Spinal cord (tissue), 10 donors: ENCODE measurements around the gene TSHZ3. TPM values are rescaled to one million over a fixed set of nuclear protein-coding genes. Genes with fewer than 3 reads are reported as not detected.

ENCODE experiments used
- DNase-seq, 6 donors: peaks; one replicate each; pipeline versions ENCODE4 v3.0.0 to v3.0.0-alpha.2; 2013 to 2015; ENCODE audit warnings: low spot score in 6 of 6, low read depth in 4 of 6
- H3K27ac ChIP-seq: one replicate; pipeline ENCODE4 v1.5.1; 2013; ENCODE audit warnings: low read depth, low read length, control low read depth
- H3K27me3 ChIP-seq: one replicate; pipeline ENCODE4 v1.6.1; 2013; ENCODE audit warnings: low read length; ENCODE audit not compliant: control insufficient read depth, insufficient read depth
- H3K36me3 ChIP-seq: one replicate; pipeline ENCODE4 v1.6.1; 2013; ENCODE audit warnings: low read length; ENCODE audit not compliant: control insufficient read depth, insufficient read depth
- H3K4me1 ChIP-seq: one replicate; pipeline ENCODE4 v1.6.1; 2013; ENCODE audit warnings: low read length; ENCODE audit not compliant: control insufficient read depth, insufficient read depth
- H3K4me3 ChIP-seq: one replicate; pipeline ENCODE4 v1.5.1; 2013; ENCODE audit warnings: low read depth, low read length, control low read depth
- H3K9me3 ChIP-seq: one replicate; pipeline ENCODE4 v1.6.1; 2013; ENCODE audit warnings: low read length; ENCODE audit not compliant: control insufficient read depth, insufficient read depth
- WGBS: methylation state at CpG from one replicate; pipeline ENCODE4 v1.1.5; 2013; ENCODE audit warnings: missing lambda C conversion rate; ENCODE audit not compliant: insufficient coverage; 5-methylcytosine and 5-hydroxymethylcytosine counted together
- polyA plus RNA-seq, 2 donors: library from polyadenylated mRNA; unstranded; fragments of 120-200 nt; gene quantifications; one replicate each; pipeline ENCODE4 v1.2.1, GENCODE V29; 2013; ENCODE audit not compliant: insufficient read length in 2 of 2
- total RNA-seq, 2 donors: library from RNA; depleted of rRNA in 1 of 2; stranded (reverse); fragments of 120-200 nt in 1 of 2; fragments of >200 nt in 1 of 2; gene quantifications; one replicate each; pipeline versions ENCODE4 v1.2.3 to v1.2.4, GENCODE V29; 2013 to 2014
- donor health status: healthy.

Gene TSHZ3
- total and polyA plus RNA-seq, 4 donors = 10.9 to 38.7 (median 27.8) TPM

DNA sequence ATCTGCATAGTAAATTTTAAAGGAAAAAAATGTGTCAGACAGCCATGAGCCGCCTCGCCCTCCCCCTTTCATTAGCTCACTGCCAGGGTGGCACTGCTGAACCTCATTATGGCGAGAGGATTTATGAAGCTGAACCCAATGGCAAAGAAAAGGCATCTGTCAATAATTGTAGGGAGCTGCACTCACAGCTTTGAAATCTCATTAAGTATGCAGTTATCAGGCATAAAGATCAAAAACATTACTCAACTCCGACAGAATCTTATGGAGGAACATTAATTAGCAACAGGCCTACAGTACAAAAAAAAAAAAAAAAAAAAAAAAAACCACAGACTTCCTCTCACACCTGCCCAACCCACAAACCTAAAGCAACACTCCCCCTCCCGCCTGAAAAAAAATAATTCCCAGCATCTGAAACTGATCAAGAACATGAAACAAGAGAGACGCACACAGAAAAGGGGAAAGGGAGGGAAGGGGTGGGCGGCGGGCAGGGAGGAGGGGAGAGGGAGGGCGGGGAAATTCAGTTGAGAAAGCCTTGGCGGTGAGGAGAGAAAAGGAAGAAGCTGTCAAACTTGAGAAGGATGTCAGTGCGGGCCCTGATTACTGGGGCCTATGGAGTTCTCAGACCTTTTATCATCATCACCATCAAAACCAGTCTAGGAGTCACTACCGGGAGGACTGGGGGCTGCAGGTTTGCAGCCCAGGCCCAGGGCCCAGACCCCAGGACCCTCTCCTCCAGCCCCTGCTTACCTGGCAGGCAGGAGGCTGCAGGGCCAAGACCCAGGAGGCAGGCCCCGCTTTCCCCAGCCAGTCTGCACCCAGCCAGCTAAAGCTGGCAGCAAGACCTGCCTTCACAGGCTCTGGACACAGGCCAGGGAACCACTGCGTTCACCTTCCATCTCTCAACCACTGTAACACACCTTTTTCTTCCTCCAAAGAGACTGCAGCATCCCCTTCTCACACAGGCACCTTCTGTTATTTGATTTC is 8.9 kb downstream of the TSHZ3 start:
- WGBS = 33% methylated on average over 4 of the region's 14 CpGs
- Histone ChIP-seq H3K9me3 (no peaks in the 10 kb centered on the region), H3K27me3 (no peaks in the 10 kb centered on the region), H3K4me1 (peaks cover 29% of the 10 kb centered on the region), H3K36me3 (peaks cover 6% of the 10 kb centered on the region), H3K27ac (peak overlapping the region; percentile 58), H3K4me3 (no peak overlapping the region)
- DNase-seq = peak in 2 of 6 donors; percentile 80 to 88

DNA sequence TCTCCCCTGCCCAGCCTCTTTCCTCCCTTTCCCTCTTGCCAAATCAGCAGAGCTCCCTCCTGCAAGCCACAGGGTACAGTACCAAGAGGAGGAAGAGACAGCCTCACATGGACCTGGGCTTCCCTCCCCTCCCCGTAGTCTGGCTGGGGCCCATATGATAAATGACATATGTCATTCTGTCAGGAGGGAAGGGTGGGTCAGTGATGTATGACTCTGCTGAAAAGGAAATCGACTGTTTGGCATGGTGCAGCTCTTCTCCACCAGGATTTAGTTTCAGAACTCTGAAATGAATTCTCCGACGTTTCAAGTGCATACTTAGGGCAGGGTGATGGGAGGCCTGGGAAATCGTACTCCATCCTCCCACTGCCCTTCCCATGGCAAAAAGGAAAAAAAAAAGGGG is 9.8 kb downstream of the TSHZ3 start:
- no peak overlapping the region for H3K4me3 ChIP-seq
- no peaks in the 10 kb centered on the region for H3K27me3 ChIP-seq
- no peaks in the 10 kb centered on the region for H3K9me3 ChIP-seq
- no CpG with 5 or more reads among the region's 5 CpGs for WGBS
- peak in 1 of 6 donors; percentile 68 for DNase-seq
- peak overlapping the region; percentile 58 for H3K27ac ChIP-seq
- peaks cover 29% of the 10 kb centered on the region for H3K4me1 ChIP-seq
- peaks cover 6% of the 10 kb centered on the region for H3K36me3 ChIP-seq

- DNase-seq = peak in 2 of 6 donors; percentile 71 to 78
- Histone ChIP-seq H3K9me3 (no peaks in the 10 kb centered on the region), H3K4me3 (no peak overlapping the region), H3K4me1 (peaks cover 34% of the 10 kb centered on the region), H3K27me3 (no peaks in the 10 kb centered on the region), H3K36me3 (peaks cover 5% of the 10 kb centered on the region), H3K27ac (peak overlapping the region; percentile 72)
- WGBS = 4% methylated on average over 3 of the region's 10 CpGs
These were observed 11.0 kb downstream of the TSHZ3 start for GRCh38 chr19:31338069-31338776.

- Histone ChIP-seq H3K4me3 (no peak overlapping the region), H3K36me3 (peaks cover 5% of the 10 kb centered on the region), H3K27ac (peak overlapping the region; percentile 72), H3K4me1 (peaks cover 34% of the 10 kb centered on the region), H3K27me3 (no peaks in the 10 kb centered on the region), H3K9me3 (no peaks in the 10 kb centered on the region)
- WGBS = 38% methylated on average over 2 of the region's 7 CpGs
- peak in 1 of 6 donors; percentile 49 for DNase-seq
These were observed 12.0 kb downstream of the TSHZ3 start for GRCh38 chr19:31337008-31337914.

GRCh38 chr19:31335716-31336115 is 13.5 kb downstream of the TSHZ3 start:
- Histone ChIP-seq H3K4me3 (no peak overlapping the region), H3K27ac (no peak overlapping the region), H3K27me3 (no peaks in the 10 kb centered on the region), H3K9me3 (no peaks in the 10 kb centered on the region), H3K36me3 (peaks cover 4% of the 10 kb centered on the region), H3K4me1 (peaks cover 38% of the 10 kb centered on the region)
- 77% methylated on average over 4 of the region's 6 CpGs for WGBS
- no peak for DNase-seq

GRCh38 chr19:31334849-31335624 is 14.2 kb downstream of the TSHZ3 start:
- Histone ChIP-seq H3K27me3 (no peaks in the 10 kb centered on the region), H3K36me3 (peaks cover 5% of the 10 kb centered on the region), H3K27ac (no peak overlapping the region), H3K4me1 (peaks cover 37% of the 10 kb centered on the region), H3K9me3 (no peaks in the 10 kb centered on the region), H3K4me3 (no peak overlapping the region)
- WGBS = 65% methylated on average over 5 of the region's 12 CpGs
- no peak for DNase-seq

DNA sequence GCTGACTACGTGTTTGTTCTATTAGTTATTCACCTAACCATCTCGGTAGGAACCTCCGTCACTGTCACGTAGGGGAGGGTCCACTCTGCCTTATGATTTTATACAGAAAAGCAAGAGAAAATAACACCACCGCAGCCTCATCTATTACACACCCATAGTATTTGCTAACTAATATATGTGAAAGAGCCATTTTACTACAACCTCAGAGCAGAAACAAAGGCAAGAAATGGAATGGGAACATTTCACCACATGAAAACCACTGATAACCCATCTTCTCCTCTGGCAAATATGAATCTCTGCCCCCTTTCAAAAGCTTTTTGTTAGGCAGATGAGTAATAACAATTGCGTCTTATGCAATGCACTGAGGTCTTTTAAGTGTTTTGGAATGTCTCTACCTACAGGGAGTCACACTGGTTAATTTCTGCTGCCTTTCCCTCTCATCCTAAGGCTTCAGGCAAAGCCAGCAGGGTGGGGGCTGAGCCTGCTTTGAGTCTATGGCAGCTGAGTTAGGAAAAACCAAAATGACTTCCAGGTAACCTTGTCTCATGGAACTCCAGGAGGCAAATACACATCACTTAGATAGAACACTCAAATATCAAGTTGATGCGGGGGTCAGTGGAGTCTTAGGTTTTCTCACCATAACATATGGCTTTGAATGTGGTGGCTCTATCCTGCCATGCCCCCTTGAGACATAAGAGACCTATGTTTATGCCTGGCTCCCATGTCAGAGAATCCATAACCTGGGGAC is 15.0 kb downstream of the TSHZ3 start:
- Histone ChIP-seq H3K4me3 (no peak overlapping the region), H3K4me1 (peaks cover 30% of the 10 kb centered on the region), H3K9me3 (no peaks in the 10 kb centered on the region), H3K36me3 (peaks cover 5% of the 10 kb centered on the region), H3K27ac (no peak overlapping the region), H3K27me3 (no peaks in the 10 kb centered on the region)
- peak in 1 of 6 donors; percentile 37 for DNase-seq
- 74% methylated on average over 2 of the region's 7 CpGs for WGBS

- Histone ChIP-seq H3K27me3 (no peaks in the 10 kb centered on the region), H3K4me3 (no peak overlapping the region), H3K4me1 (peaks cover 22% of the 10 kb centered on the region), H3K9me3 (no peaks in the 10 kb centered on the region), H3K27ac (no peak overlapping the region), H3K36me3 (peaks cover 5% of the 10 kb centered on the region)
- WGBS = no CpG with 5 or more reads among the region's 8 CpGs
- peak in 1 of 6 donors; percentile 37 for DNase-seq
These were observed 17.1 kb downstream of the TSHZ3 start for GRCh38 chr19:31332096-31332495.
